Hematopoietic multipotent progenitor cell treated with erythropoietin and hydrocortisone succinate and interleukin-3 and kit ligand, for 15 days (in vitro differentiated cells): Measurements from ENCODE around the gene PRB3.

Source experiments
- DNase-seq: peaks from one replicate; pipeline ENCODE4 v3.0.0-alpha.2; 2015; ENCODE audit warnings: low spot score

PRB3 gene

GRCh38 chr12:11269607-11270006, at the start of gene PRB3:
TSS of gene PRB3 (minus strand) at chr12:11269707. CDS start at chr12:11269669, 38 bp downstream.
- DNase-seq: no peak

DNA sequence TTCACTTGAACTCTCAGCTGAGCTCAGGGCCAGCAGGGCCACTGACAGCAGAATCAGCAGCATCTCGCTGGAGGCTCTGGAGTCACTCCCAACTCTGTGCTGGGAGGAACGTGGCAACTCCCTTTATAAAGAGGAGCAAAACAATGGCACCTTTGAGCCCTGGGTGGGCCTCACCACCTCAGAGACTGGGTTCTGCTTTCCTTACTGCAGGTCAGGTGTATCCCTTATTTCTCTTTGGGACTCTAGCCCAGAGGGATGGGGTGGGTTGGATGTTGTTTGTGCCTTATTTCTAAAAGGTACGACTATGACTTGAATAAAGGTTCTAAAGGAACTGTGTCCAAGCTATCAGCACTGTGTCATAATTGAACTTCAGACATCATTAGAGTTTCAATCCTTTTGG, 40.8 kb upstream of the PRB3 start, which contains the start of gene PRB4:
Gene PRB4 (minus strand): TSS at position 101 of the 400 bp plus-strand sequence. CDS start 38 bp downstream, at position 63.
- no peak for DNase-seq

DNA sequence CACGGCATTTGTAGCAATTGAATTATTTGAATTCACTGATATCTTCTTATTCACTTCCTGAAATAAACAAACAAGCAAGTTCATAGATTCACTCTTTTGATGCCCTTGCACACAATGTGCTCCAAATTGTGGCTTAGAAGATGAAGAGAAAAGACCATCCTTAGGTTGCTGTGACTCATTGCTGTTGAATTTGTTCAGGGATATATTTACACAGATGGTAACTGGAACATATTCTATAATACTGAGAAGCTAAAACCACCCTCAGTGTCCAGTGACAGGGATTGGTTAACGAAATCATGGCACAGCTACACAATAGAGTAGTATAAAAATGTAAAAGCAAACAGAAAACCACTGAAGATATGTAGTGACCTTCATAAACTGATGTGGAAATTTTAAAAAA, 37.6 kb upstream of the PRB3 start:
- no peak for DNase-seq

DNA sequence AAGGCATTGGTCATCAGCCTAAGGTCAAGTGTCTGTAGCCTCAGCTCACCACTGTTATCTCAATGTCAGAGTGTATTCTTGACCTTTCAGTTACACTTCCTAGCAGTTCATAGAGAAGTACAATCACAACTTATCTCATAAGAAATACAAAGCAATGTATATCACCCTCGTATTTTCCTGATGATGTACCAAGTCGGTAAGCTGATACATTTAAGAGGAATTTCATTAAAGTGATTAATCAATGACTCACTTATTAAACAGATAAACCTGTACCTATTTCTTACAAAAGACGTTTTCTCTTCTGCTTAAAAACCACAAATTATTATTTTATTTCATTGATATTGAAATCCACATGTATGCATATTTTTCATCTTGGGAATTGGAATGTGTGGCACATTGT, 3.9 kb upstream of the PRB3 start:
- no peak for DNase-seq

- no peak for DNase-seq
Measured at GRCh38 chr12:11264501-11264900, 5.0 kb downstream of the PRB3 start.

DNA sequence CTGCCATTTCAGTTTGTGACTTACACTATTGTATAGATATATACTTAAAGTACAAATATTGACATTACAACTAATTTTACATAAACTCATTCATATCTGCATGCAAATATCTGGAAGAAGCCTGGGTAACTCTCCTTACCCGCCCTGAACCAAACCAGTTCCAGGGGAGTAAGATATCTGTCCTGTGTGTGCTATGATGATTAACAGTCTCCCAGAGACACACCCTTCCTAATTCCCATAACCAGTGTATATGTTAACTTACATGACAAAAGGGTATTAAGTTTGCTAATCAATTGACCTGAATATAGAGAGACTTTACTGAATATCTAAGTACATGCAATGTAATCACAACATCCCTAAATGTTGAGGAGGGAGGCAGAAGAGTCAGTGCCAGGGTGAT, 23.0 kb downstream of the PRB3 start:
- no peak for DNase-seq

DNA sequence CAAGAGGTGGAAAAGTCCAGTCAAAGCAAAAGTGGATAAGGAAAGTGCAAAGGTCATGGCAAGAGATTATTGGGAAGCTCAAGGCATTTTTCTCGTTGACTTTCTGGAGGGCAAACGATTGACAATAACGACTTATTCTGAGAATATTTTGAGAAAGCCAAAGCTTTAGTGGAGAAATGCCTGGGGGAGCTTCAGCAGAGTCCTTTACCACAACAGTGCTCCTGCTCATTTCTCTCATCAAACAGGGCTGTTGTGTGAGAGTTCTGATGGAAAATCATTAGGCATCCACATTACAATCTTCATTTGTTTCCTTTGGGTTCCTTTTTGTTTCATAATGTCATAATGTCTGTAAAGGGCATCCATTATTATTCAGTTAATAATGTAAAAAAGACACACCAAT, 26.9 kb downstream of the PRB3 start:
- no peak for DNase-seq

GRCh38 chr12:11240348-11240930, 29.1 kb downstream of the PRB3 start:
- no peak for DNase-seq

- DNase-seq: no peak
Measured at GRCh38 chr12:11238275-11238674, 31.2 kb downstream of the PRB3 start.

DNA sequence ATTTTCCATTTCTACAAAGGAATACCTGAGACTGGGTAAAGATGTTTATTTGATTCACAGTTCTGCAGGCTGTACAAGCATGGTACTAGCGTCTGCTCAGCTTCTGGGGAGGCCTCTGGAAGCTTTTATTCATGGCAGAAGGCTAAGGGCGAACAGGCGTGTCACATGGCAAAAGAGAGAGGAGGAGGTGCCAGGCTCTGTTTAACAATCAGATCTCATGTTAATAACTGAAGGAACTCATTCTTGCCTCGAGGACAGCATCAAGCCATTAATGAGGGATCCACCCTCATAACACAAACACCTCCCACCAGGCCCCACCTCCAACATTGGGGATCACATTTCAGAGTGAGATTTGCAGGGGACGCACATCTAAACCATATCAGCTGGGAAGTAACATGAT, 36.0 kb downstream of the PRB3 start:
- DNase-seq: no peak

DNA sequence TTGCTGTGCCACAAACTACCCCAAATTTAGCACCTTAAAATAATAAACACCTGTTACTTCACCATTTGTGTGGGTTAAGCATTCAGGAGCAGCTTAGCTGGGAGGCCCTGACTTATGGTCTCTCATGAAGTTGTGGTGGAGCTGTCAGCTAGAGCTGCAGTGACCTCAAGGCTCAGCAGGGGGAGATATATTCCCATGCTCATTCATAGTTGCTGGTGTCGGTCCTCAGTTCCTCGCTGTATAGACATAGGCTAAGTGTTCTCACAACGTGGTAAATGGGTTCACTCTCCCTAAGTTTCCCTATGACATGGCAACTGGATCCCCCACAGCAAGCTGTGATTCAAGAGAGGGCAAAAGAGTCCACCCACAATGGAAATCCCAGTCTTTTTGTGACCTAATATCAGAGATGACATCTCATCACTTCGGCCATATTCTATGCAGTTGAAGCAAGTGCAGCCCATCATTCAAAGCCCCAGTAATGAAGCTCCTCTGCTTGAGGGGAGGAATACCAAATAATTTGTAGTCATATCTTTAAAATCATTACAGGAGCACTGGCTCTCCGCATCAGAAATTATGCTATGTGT, 41.1 kb downstream of the PRB3 start:
- DNase-seq: no peak

GRCh38 chr12:11227373-11227772, 42.1 kb downstream of the PRB3 start:
- DNase-seq: no peak
